SK-N-SH treated with all-trans-retinoic acid at 6 μM for 48 hours (cell line): Measurements from ENCODE around the gene RTCB.

Experiments
- ATAC-seq: fragments of 200-7000 bp; cut with Tn5 transposase; 3 replicates; pipeline ENCODE4 v1.9.1; 2020; ENCODE audit warnings: mild to moderate bottlenecking, moderate library complexity
- ARNTL ChIP-seq: fragments of 450-650 bp; formaldehyde crosslinking; IDR thresholded peaks from 2 replicates; pipeline ENCODE4 v1.5.0; 2020; ENCODE audit warnings: low read depth, mild to moderate bottlenecking, moderate library complexity, borderline replicate concordance
- BACH2 ChIP-seq: fragments of 250-450 bp; sonication (Bioruptor Pico); IDR thresholded peaks from 2 replicates; pipeline ENCODE4 v1.9.0; 2021; ENCODE audit warnings: mild to moderate bottlenecking, borderline replicate concordance
- CSDC2 ChIP-seq: fragments of 250-450 bp; sonication (Bioruptor Pico); IDR thresholded peaks from 2 replicates; pipeline ENCODE4 v1.5.0; 2020; ENCODE audit warnings: mild to moderate bottlenecking, moderate library complexity
- ESRRG ChIP-seq: fragments of 250-450 bp; sonication (Bioruptor Pico); IDR thresholded peaks from 2 replicates; pipeline ENCODE4 v1.6.1; 2021; ENCODE audit warnings: mild to moderate bottlenecking
- GLIS3 ChIP-seq: fragments of 250-450 bp; sonication (Bioruptor Pico); IDR thresholded peaks from 2 replicates; pipeline ENCODE4 v1.5.0; 2020; ENCODE audit warnings: mild to moderate bottlenecking, moderate library complexity
- ISL1 ChIP-seq: fragments of 250-450 bp; sonication (Bioruptor Pico); IDR thresholded peaks from 2 replicates; pipeline ENCODE4 v2.1.2; 2022; ENCODE audit warnings: mild to moderate bottlenecking, moderate library complexity
- OSR1 ChIP-seq: fragments of 250-450 bp; sonication (Bioruptor Pico); IDR thresholded peaks from 2 replicates; pipeline ENCODE4 v1.8.0; 2022; ENCODE audit warnings: moderate library complexity, mild to moderate bottlenecking, inconsistent platforms
- PPARA ChIP-seq: fragments of 250-450 bp; sonication (Bioruptor Pico); IDR thresholded peaks from 2 replicates; pipeline ENCODE4 v1.5.0; 2020; ENCODE audit warnings: mild to moderate bottlenecking, borderline replicate concordance
- RARB ChIP-seq: fragments of 250-450 bp; sonication (Bioruptor Pico); IDR thresholded peaks from 2 replicates; pipeline ENCODE4 v1.8.0; 2021; ENCODE audit warnings: mild to moderate bottlenecking, moderate library complexity
- SNAI2 ChIP-seq: fragments of 250-450 bp; sonication (Bioruptor Pico); IDR thresholded peaks from 2 replicates; pipeline ENCODE4 v1.5.0; 2020; ENCODE audit warnings: mild to moderate bottlenecking, moderate library complexity
- TCF4 ChIP-seq: fragments of 250-450 bp; sonication (Bioruptor Pico); IDR thresholded peaks from 2 replicates; pipeline ENCODE4 v1.8.0; 2021; ENCODE audit warnings: mild to moderate bottlenecking, moderate library complexity, borderline replicate concordance
- ZC3H10 ChIP-seq: fragments of 250-450 bp; sonication (Bioruptor Pico); IDR thresholded peaks from 2 replicates; pipeline ENCODE4 v1.5.1; 2021; ENCODE audit warnings: mild to moderate bottlenecking, moderate library complexity
- ZFP3 ChIP-seq: fragments of 250-450 bp; sonication (Bioruptor Pico); IDR thresholded peaks from 2 replicates; pipeline ENCODE4 v1.5.0; 2020; ENCODE audit warnings: mild to moderate bottlenecking, moderate library complexity
- ZFP30 ChIP-seq: fragments of 450-650 bp; formaldehyde crosslinking; IDR thresholded peaks from 2 replicates; pipeline ENCODE4 v1.5.0; 2022; ENCODE audit warnings: mild to moderate bottlenecking, moderate library complexity
- ZNF565 ChIP-seq: fragments of 450-650 bp; formaldehyde crosslinking; conservative IDR thresholded peaks from 2 replicates; pipeline ENCODE4 v1.5.0; 2020; ENCODE audit warnings: low read depth, mild to moderate bottlenecking, moderate library complexity
- ZNF70 ChIP-seq: fragments of 450-650 bp; formaldehyde crosslinking; IDR thresholded peaks from 2 replicates; pipeline ENCODE4 v1.5.0; 2020; ENCODE audit warnings: mild to moderate bottlenecking, moderate library complexity
- ZNF8 ChIP-seq: fragments of 450-650 bp; formaldehyde crosslinking; IDR thresholded peaks from 2 replicates; pipeline ENCODE4 v1.5.0; 2020; ENCODE audit warnings: mild to moderate bottlenecking, moderate library complexity
- TF ChIP-seq, protein P1 (sequence below): fragments of 250-450 bp; sonication (Bioruptor Pico); IDR thresholded peaks from 2 replicates; pipeline ENCODE4 v1.5.1; 2020; ENCODE audit warnings: low read depth, mild to moderate bottlenecking, moderate library complexity
- TF ChIP-seq, protein P2 (sequence below): fragments of 250-450 bp; sonication (Bioruptor Pico); IDR thresholded peaks from 2 replicates; pipeline ENCODE4 v1.8.0; 2020; ENCODE audit warnings: mild to moderate bottlenecking, moderate library complexity, borderline replicate concordance
- TF ChIP-seq, protein P3 (sequence below): fragments of 250-450 bp; sonication (Bioruptor Pico); IDR thresholded peaks from 2 replicates; pipeline ENCODE4 v1.5.1; 2021; ENCODE audit warnings: mild to moderate bottlenecking, moderate library complexity
- TF ChIP-seq, protein P4 (sequence below): fragments of 250-450 bp; sonication (Bioruptor Pico); IDR thresholded peaks from 2 replicates; pipeline ENCODE4 v1.8.0; 2021; ENCODE audit warnings: low read depth, mild to moderate bottlenecking, moderate library complexity, borderline replicate concordance

The RTCB gene

DNA sequence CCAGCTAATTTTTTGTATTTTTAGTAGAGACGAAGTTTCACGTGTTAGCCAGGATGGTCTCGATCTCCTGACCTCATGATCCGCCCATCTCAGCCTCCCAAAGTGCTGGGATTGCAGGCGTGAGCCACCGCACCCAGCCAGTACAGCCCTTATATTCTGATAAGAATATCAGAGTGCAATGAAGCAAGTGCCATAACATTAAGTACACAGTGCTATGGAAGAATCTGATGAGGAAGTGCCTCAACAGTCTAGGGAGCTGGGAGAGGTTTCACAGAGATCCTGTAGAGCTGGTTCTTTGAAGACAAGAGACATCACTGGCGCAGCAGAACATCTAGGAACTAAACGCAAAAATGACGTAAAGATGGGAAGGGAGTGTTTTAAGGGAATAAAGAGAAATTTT lies 2.1 kb downstream of the RTCB start:
- no peak for TF ChIP-seq ARNTL (CRISPR knock-in tag)
- TF ChIP-seq, protein P1, sequence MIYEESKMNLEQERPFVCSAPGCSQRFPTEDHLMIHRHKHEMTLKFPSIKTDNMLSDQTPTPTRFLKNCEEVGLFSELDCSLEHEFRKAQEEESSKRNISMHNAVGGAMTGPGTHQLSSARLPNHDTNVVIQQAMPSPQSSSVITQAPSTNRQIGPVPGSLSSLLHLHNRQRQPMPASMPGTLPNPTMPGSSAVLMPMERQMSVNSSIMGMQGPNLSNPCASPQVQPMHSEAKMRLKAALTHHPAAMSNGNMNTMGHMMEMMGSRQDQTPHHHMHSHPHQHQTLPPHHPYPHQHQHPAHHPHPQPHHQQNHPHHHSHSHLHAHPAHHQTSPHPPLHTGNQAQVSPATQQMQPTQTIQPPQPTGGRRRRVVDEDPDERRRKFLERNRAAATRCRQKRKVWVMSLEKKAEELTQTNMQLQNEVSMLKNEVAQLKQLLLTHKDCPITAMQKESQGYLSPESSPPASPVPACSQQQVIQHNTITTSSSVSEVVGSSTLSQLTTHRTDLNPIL (CRISPR knock-in tag), result no peak
- TF ChIP-seq, protein P2, sequence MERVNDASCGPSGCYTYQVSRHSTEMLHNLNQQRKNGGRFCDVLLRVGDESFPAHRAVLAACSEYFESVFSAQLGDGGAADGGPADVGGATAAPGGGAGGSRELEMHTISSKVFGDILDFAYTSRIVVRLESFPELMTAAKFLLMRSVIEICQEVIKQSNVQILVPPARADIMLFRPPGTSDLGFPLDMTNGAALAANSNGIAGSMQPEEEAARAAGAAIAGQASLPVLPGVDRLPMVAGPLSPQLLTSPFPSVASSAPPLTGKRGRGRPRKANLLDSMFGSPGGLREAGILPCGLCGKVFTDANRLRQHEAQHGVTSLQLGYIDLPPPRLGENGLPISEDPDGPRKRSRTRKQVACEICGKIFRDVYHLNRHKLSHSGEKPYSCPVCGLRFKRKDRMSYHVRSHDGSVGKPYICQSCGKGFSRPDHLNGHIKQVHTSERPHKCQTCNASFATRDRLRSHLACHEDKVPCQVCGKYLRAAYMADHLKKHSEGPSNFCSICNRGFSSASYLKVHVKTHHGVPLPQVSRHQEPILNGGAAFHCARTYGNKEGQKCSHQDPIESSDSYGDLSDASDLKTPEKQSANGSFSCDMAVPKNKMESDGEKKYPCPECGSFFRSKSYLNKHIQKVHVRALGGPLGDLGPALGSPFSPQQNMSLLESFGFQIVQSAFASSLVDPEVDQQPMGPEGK (CRISPR knock-in tag), result no peak
- no peak for TF ChIP-seq ISL1
- no peak for TF ChIP-seq BACH2 (CRISPR knock-in tag)
- TF ChIP-seq ESRRG (CRISPR knock-in tag), result no peak
- TF ChIP-seq ZFP3 (CRISPR knock-in tag), result no peak
- no peak for TF ChIP-seq ZNF8 (CRISPR knock-in tag)
- no peak for TF ChIP-seq TCF4
- TF ChIP-seq ZNF565 (CRISPR knock-in tag), result no peak
- TF ChIP-seq ZFP30, result no peak
- no peak for TF ChIP-seq CSDC2
- TF ChIP-seq RARB (CRISPR knock-in tag), result no peak
- TF ChIP-seq OSR1 (CRISPR knock-in tag), result no peak
- TF ChIP-seq ZNF70 (CRISPR knock-in tag), result no peak
- no peak for TF ChIP-seq PPARA (CRISPR knock-in tag)
- ATAC-seq, result no peak

DNA sequence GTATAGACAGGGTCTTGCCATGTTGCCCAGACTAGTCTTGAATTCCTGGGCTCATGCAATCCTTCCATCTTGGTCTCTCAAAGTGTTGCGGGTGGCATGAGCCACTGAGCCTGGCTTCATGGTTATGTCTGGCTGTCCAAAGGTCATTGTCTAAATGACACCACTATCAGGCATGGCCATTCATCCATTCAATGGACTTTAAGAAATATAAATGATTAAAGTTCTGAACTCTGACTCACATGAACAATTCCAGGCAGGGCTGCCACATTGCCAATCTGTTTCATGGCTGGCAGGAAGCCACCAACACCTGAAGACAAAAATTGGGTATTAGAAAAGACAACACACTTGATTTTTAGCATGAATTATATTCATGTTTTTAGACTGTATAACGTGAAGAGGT lies 4.1 kb downstream of the RTCB start:
- ATAC-seq, result no peak
- TF ChIP-seq SNAI2 (CRISPR knock-in tag) (no peak), ZNF8 (CRISPR knock-in tag) (no peak), BACH2 (CRISPR knock-in tag) (no peak), TCF4 (no peak)

DNA sequence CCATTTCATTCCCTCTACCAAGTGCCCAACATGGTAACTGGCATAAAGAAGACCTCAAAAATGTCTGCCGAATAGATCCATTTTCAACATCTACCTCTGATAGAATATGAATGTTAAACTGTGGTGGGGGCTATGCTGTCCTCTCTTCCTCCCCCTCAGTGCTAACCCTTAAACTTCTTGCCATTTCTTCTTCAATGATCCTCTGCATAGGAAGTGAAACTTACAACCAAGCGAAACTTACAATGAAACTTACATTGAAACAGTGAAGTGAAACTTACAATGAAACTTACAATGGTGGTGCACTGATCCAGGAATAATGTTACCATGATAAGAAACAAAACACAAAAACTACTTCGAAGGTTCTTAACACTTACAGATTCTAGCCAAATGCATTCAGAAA lies 4.7 kb downstream of the RTCB start:
- ATAC-seq, result no peak
- TF ChIP-seq OSR1 (CRISPR knock-in tag), result no peak
- TF ChIP-seq PPARA (CRISPR knock-in tag), result no peak
- TF ChIP-seq ZNF8 (CRISPR knock-in tag), result no peak
- no peak for TF ChIP-seq ZC3H10 (CRISPR knock-in tag)
- no peak for TF ChIP-seq ISL1
- TF ChIP-seq ESRRG (CRISPR knock-in tag), result no peak
- TF ChIP-seq CSDC2, result no peak
- TF ChIP-seq, protein P3, sequence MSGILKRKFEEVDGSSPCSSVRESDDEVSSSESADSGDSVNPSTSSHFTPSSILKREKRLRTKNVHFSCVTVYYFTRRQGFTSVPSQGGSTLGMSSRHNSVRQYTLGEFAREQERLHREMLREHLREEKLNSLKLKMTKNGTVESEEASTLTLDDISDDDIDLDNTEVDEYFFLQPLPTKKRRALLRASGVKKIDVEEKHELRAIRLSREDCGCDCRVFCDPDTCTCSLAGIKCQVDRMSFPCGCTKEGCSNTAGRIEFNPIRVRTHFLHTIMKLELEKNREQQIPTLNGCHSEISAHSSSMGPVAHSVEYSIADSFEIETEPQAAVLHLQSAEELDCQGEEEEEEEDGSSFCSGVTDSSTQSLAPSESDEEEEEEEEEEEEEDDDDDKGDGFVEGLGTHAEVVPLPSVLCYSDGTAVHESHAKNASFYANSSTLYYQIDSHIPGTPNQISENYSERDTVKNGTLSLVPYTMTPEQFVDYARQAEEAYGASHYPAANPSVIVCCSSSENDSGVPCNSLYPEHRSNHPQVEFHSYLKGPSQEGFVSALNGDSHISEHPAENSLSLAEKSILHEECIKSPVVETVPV (CRISPR knock-in tag), result no peak
- no peak for TF ChIP-seq RARB (CRISPR knock-in tag)
- TF ChIP-seq ZFP3 (CRISPR knock-in tag), result no peak
- TF ChIP-seq SNAI2 (CRISPR knock-in tag), result no peak
- TF ChIP-seq TCF4, result no peak
- TF ChIP-seq GLIS3 (CRISPR knock-in tag), result no peak
- TF ChIP-seq, protein P2 (CRISPR knock-in tag), result no peak

DNA sequence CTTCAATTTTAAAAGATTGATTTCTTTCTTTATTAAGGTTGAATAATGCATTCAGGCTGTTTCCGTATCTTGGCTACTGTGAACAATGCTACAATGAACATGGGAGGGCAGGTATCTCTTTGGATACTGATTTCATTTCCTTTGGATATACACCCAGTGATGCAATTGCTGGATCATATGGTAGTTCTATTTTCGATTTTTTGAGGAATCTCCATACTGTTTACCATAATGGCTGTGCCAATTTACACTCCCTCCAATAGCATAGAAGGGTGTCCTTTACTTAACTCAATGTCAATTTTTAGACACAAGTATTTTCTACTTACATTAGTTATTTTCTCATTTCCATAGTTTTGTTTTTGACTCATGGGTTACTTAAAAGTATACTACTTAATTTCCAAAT lies 8.0 kb downstream of the RTCB start:
- ATAC-seq, result no peak
- TF ChIP-seq BACH2 (CRISPR knock-in tag), result no peak
- TF ChIP-seq, protein P1 (CRISPR knock-in tag), result no peak
- no peak for TF ChIP-seq GLIS3 (CRISPR knock-in tag)
- TF ChIP-seq ZFP3 (CRISPR knock-in tag), result no peak
- no peak for TF ChIP-seq ISL1
- TF ChIP-seq, protein P4, sequence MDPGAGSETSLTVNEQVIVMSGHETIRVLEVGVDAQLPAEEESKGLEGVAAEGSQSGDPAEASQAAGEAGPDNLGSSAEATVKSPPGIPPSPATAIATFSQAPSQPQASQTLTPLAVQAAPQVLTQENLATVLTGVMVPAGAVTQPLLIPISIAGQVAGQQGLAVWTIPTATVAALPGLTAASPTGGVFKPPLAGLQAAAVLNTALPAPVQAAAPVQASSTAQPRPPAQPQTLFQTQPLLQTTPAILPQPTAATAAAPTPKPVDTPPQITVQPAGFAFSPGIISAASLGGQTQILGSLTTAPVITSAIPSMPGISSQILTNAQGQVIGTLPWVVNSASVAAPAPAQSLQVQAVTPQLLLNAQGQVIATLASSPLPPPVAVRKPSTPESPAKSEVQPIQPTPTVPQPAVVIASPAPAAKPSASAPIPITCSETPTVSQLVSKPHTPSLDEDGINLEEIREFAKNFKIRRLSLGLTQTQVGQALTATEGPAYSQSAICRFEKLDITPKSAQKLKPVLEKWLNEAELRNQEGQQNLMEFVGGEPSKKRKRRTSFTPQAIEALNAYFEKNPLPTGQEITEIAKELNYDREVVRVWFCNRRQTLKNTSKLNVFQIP (CRISPR knock-in tag), result no peak
- no peak for TF ChIP-seq OSR1 (CRISPR knock-in tag)
